Upper lobe of left lung (tissue), 6 donors: ENCODE results near the gene CEP95. TPM values are rescaled to one million over a fixed set of nuclear protein-coding genes. Genes with fewer than 3 reads are reported as not detected.

ENCODE experiments used
- ATAC-seq, 2 donors: fragments of 200-7000 bp; cut with Tn5 transposase; one replicate each; pipeline ENCODE4 v1.9.1; 2022; ENCODE audit warnings: mild to moderate bottlenecking in 2 of 2, moderate library complexity in 2 of 2; ENCODE audit not compliant: low FRiP score in 2 of 2
- DNase-seq, 2 donors: peaks; one replicate each; pipeline ENCODE4 v3.0.0-alpha.2; 2019 to 2020
- H3K27ac ChIP-seq, 4 donors: fragments of 200-600 bp; sonication (generic); one replicate each; pipeline ENCODE4 v1.5.1; 2016 to 2019
- H3K27me3 ChIP-seq, 4 donors: fragments of 200-600 bp; sonication (generic); one replicate each; pipeline ENCODE4 v1.5.1; 2017 to 2019
- H3K36me3 ChIP-seq, 4 donors: fragments of 200-600 bp; sonication (generic); one replicate each; pipeline ENCODE4 v1.5.1; 2016 to 2019
- H3K4me1 ChIP-seq, 4 donors: fragments of 200-600 bp; sonication (generic); one replicate each; pipeline ENCODE4 v1.5.1; 2018 to 2019
- H3K4me3 ChIP-seq, 4 donors: fragments of 200-600 bp; sonication (generic); one replicate each; pipeline ENCODE4 v1.5.1; 2017 to 2019; ENCODE audit warnings: mild to moderate bottlenecking in 2 of 4, moderate library complexity in 1 of 4
- H3K9me3 ChIP-seq, 4 donors: fragments of 200-600 bp; sonication (generic); one replicate each; pipeline ENCODE4 v1.5.1; 2018 to 2019
- EP300 ChIP-seq, 4 donors: sonication (generic); formaldehyde crosslinking; IDR thresholded peaks; one replicate each; pipeline ENCODE4 v1.5.1; 2017; ENCODE audit warnings: antibody characterized with exemption in 4 of 4, control low read depth in 2 of 4
- POLR2A ChIP-seq, 4 donors: fragments of 450-650 bp; IDR thresholded peaks; one replicate each; pipeline ENCODE4 v1.5.1; 2016 to 2017; ENCODE audit warnings: antibody characterized with exemption in 4 of 4, mild to moderate bottlenecking in 2 of 4
- POLR2AphosphoS5 ChIP-seq, 2 donors: sonication (generic); formaldehyde crosslinking; IDR thresholded peaks; one replicate each; pipeline ENCODE4 v1.5.1; 2017; ENCODE audit warnings: antibody characterized with exemption in 2 of 2
- WGBS, 2 donors: methylation state at CpG; one replicate each; pipeline ENCODE4 v1.1.5; 2017 to 2018; 5-methylcytosine and 5-hydroxymethylcytosine counted together
- total RNA-seq, 6 donors: library from RNA; depleted of rRNA in 4 of 6; stranded (reverse); fragments of >200 nt in 4 of 6; gene quantifications; one replicate each; pipeline versions ENCODE4 v1.1.0 to v1.2.1, GENCODE V29; 2016 to 2021
- TF ChIP-seq, protein P1 (sequence below), 6 experiments: fragments of 450-650 bp in 4 of 6; fragments of 200-600 bp in 2 of 6; sonication (generic) in 2 of 6; IDR thresholded peaks; one replicate each; pipeline ENCODE4 v1.5.1; 2016 to 2019; ENCODE audit warnings: antibody characterized with exemption in 6 of 6
- donor health status: DM: no; HTN: no; CAD: no; lungs with moderate emphysema.
- donor health status: DM: no; HTN: yes; CAD: no; lungs with severe emphysema.

The CEP95 gene
- total RNA-seq, 6 donors from 2014 or later: 24.3 to 168 (median 35.7) TPM

DNA sequence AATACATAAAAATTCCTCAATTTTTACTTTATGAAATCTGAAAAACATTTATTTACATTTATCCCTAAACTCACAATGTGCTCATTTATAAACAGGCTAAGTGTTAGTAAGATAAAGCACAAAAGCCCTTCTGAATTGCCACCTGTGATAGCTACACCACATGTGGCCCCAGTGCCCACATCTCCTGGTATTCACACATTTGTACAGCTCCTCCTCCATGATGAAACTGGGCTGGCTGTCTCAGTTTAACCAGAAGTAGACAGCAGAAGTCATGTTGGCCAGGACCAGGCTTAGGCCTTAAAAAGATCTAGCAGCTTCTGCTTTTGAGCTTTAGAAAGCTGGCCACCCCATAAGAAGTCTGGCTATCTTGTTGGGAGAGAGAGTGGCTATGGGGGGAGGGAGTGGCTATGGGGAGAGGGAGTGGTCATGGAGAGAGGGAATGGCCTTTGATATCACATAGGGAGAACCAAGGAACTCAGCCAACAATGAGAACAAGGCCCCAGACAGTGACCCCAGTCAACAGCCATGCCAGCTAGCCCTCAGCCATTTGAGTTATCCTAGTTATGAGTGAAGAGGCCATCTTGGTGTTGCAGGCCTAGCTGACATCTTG, 47.4 kb downstream of the CEP95 start:
- H3K4me3 ChIP-seq: no peak overlapping the region
- ATAC-seq: peak in 1 of 2 donors; percentile 12
- H3K4me1 ChIP-seq: no peaks in the 10 kb centered on the region
- no peak overlapping the region for H3K27ac ChIP-seq
- H3K9me3 ChIP-seq: no peaks in the 10 kb centered on the region
- no peak for TF ChIP-seq POLR2AphosphoS5 (IDR thresholded peaks at IDR 0.05)
- no peak for TF ChIP-seq POLR2A (IDR thresholded peaks at IDR 0.05)
- TF ChIP-seq EP300 (IDR thresholded peaks at IDR 0.05): no peak
- TF ChIP-seq, protein P1, sequence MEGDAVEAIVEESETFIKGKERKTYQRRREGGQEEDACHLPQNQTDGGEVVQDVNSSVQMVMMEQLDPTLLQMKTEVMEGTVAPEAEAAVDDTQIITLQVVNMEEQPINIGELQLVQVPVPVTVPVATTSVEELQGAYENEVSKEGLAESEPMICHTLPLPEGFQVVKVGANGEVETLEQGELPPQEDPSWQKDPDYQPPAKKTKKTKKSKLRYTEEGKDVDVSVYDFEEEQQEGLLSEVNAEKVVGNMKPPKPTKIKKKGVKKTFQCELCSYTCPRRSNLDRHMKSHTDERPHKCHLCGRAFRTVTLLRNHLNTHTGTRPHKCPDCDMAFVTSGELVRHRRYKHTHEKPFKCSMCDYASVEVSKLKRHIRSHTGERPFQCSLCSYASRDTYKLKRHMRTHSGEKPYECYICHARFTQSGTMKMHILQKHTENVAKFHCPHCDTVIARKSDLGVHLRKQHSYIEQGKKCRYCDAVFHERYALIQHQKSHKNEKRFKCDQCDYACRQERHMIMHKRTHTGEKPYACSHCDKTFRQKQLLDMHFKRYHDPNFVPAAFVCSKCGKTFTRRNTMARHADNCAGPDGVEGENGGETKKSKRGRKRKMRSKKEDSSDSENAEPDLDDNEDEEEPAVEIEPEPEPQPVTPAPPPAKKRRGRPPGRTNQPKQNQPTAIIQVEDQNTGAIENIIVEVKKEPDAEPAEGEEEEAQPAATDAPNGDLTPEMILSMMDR (IDR thresholded peaks at IDR 0.05): no peak
- no peaks in the 10 kb centered on the region for H3K27me3 ChIP-seq
- DNase-seq: no peak
- peaks cover 20 to 95% (median 40%) of the 10 kb centered on the region in 4 donors for H3K36me3 ChIP-seq

DNA sequence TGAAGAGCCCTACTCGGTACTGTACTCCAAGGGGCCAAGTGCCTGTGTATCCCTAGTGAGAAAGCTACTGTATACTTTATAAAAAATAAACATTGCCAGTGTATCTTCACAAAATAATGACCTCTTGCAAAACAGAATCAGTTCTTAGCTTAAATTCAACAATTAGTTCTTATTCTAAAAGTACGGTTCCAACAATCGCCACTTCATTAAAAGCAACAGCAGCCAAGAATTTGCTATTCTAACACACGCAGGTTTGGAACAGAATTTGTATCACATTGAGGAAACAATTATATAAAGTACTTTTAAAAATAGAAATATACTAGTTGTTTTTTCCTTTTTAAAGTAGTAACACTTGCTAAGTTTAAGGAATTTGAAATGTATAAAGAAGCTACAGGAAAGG, 48.5 kb downstream of the CEP95 start:
- H3K4me3 ChIP-seq: no peak overlapping the region
- no peaks in the 10 kb centered on the region for H3K4me1 ChIP-seq
- TF ChIP-seq, protein P1 (IDR thresholded peaks at IDR 0.05): no peak
- TF ChIP-seq POLR2AphosphoS5 (IDR thresholded peaks at IDR 0.05): no peak
- no peak for TF ChIP-seq POLR2A (IDR thresholded peaks at IDR 0.05)
- no peak for TF ChIP-seq EP300 (IDR thresholded peaks at IDR 0.05)
- no peak overlapping the region for H3K27ac ChIP-seq
- no peaks in the 10 kb centered on the region for H3K9me3 ChIP-seq
- no peaks in the 10 kb centered on the region for H3K27me3 ChIP-seq
- WGBS, 2 donors: 76 to 83% methylated on average over 4 of the region's 4 CpGs
- DNase-seq: no peak
- no peak for ATAC-seq
- peaks cover 19 to 95% (median 35%) of the 10 kb centered on the region in 4 donors for H3K36me3 ChIP-seq

DNA sequence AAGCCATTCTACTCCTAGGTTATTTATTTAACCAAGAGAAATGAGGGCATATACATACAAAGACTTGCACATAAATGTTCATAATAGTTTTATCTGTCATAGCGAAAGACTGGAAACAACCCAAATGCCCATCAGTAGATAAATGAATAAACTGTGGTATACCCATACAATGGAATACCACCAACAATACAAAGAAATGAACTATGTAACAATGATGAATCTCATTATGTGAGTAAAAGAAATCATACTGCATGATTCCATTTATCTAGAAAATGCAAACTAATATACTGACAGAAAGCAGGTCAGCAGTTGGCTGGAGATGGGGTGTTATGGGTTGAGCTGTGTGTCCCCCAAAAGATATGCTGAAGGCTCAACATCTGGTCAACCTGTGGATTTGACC, 57.3 kb downstream of the CEP95 start:
- no peak for DNase-seq
- Histone ChIP-seq H3K27ac (no peak overlapping the region), H3K27me3 (no peaks in the 10 kb centered on the region), H3K4me1 (peaks cover 0 to 9% (median 7%) of the 10 kb centered on the region in 4 donors), H3K36me3 (peaks cover 10 to 56% (median 32%) of the 10 kb centered on the region in 4 donors), H3K4me3 (no peak overlapping the region), H3K9me3 (no peaks in the 10 kb centered on the region)
- no peak for TF ChIP-seq EP300 (IDR thresholded peaks at IDR 0.05)
- TF ChIP-seq, protein P1 (IDR thresholded peaks at IDR 0.05): no peak
- no peak for TF ChIP-seq POLR2A (IDR thresholded peaks at IDR 0.05)
- TF ChIP-seq POLR2AphosphoS5 (IDR thresholded peaks at IDR 0.05): no peak
- no peak for ATAC-seq
- WGBS, 2 donors: 83 to 95% methylated on average over 1 of the region's 1 CpG

DNA sequence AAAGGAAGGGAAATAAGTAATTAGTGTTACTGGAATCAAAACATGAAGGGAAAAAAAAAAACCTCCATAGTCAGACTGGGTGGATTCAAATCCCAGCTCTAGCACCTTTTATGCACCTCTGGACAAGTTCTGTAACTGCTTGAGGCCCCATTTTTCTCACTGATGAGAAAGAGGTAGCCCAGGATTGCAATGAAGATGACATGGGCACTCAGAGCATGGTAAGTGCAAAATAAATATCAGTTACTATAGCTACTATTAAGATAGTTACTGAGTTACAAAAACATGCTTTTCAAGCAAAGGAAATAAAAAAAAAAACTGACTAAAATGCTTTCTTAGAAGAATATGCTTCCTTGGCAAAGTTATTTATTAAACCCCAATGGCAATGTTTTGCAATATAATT, 58.8 kb downstream of the CEP95 start:
- H3K27me3 ChIP-seq: no peaks in the 10 kb centered on the region
- peaks cover 0 to 9% (median 7%) of the 10 kb centered on the region in 4 donors for H3K4me1 ChIP-seq
- peak overlapping the region in 1 of 4 donors; percentile 0 for H3K27ac ChIP-seq
- H3K36me3 ChIP-seq: peaks cover 7 to 54% (median 30%) of the 10 kb centered on the region in 4 donors
- DNase-seq: no peak
- ATAC-seq: peak in 1 of 2 donors; percentile 36
- H3K9me3 ChIP-seq: no peaks in the 10 kb centered on the region
- TF ChIP-seq, protein P1 (IDR thresholded peaks at IDR 0.05): no peak
- TF ChIP-seq POLR2A (IDR thresholded peaks at IDR 0.05): no peak
- no peak for TF ChIP-seq EP300 (IDR thresholded peaks at IDR 0.05)
- H3K4me3 ChIP-seq: no peak overlapping the region

DNA sequence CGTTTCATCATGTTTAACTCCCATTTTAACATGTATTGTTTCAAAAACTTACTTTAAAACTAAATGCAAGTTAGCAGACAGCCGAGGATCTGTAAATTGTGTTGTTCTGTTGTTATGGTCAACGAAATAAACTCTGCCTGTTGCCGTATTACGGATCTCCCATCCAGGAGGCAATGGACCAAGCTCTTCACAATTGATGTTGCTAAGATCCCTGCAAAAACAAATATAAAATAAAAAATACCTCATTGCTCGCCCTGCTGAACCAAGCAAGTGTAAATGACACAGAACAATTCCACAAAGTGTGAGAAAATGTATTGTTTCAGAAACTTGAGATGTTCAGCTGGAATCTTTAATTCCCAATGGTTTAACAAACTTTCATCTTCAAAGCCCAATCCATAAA, 65.0 kb downstream of the CEP95 start:
- WGBS, 2 donors: 87 to 90% methylated on average over 6 of the region's 6 CpGs
- no peaks in the 10 kb centered on the region for H3K9me3 ChIP-seq
- H3K4me1 ChIP-seq: peaks cover 3 to 12% (median 7%) of the 10 kb centered on the region in 4 donors
- no peaks in the 10 kb centered on the region for H3K27me3 ChIP-seq
- no peak overlapping the region for H3K4me3 ChIP-seq
- H3K27ac ChIP-seq: peak overlapping the region in 1 of 4 donors; percentile 40
- ATAC-seq: peak in 1 of 2 donors; percentile 38
- no peak for DNase-seq
- TF ChIP-seq, protein P1 (IDR thresholded peaks at IDR 0.05): no peak
- no peak for TF ChIP-seq EP300 (IDR thresholded peaks at IDR 0.05)
- no peak for TF ChIP-seq POLR2AphosphoS5 (IDR thresholded peaks at IDR 0.05)
- TF ChIP-seq POLR2A (IDR thresholded peaks at IDR 0.05): no peak
- peaks cover 9 to 54% (median 32%) of the 10 kb centered on the region in 4 donors for H3K36me3 ChIP-seq
